HPDE6-E6E7 (cell line): ENCODE results near the gene HYAL2.
A peak's percentile ranks its signal among the peaks of the same experiment; 100 is the strongest.
"Not testable (repeated sequence)": the region's sequence is repeated elsewhere in the genome, so short reads cannot be mapped to it uniquely, and the experiment has no call there.

Experiments
- DNase-seq: peaks from one replicate; pipeline ENCODE4 v3.0.0; 2011; ENCODE audit warnings: missing footprints; ENCODE audit errors: extremely low spot score

HYAL2 gene

GRCh38 chr3:50292159-50293078 is 30.1 kb downstream of the HYAL2 start, which contains the start of gene IFRD2:
IFRD2 (minus strand) TSS chr3:50292429; CDS start chr3:50292274, 155 bp downstream.
- peak; percentile 65 for DNase-seq

DNA sequence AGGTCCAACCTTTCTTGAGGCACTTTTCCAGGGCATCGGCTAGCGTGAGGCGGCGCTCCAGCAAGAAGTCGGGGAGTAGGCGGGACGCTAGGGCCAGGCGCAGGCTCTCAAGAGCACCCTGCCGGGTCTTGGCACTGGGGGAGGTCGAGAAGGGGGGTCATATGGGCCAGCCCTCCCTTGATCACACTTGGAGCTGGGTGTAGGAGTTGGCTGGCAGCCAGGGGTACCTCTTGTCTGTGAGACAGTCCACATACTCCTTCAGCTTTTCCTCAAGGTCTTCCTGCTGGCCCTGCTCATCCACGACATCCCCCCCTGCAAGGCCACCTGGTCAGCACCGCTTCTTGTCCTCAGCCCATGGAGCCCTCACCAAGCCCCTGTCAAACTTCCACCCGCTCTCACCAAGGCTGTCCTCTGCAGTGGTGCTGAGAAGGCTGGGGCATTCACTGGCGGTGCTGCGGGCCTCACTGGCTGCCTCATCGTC is 32.3 kb downstream of the HYAL2 start:
- no peak for DNase-seq

GRCh38 chr3:50289130-50289529 is 33.4 kb downstream of the HYAL2 start:
- no peak for DNase-seq

DNA sequence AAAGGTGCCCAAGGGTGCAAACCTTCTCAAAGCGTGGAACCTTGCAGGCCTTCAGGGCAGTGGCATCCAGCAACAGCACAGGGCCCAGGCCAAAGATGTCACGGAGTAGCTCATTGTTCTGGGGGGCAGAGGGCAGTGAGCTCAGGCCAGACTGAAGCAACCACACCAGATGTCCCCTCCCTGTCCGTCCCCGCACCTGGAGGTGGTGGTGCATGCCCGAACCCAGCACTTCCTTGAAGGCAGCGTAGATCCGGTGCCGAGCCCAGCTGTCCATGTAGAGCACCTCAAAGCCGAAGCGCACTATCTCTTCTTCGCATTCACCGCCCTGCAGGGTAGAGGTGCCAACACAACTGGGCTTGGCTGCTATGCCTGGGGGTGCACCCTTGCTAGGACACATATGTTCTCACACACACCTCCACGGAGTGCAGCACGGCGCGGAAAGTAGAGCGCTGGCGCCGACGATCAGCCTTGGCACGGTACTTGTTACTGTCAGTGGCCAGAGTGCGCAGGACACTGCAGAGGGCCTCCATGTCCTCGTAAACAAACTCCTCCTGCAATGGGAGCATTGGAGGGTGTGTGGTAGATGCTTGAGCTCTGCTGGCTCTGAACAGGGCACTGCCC is 34.0 kb downstream of the HYAL2 start:
- DNase-seq, result no peak

GRCh38 chr3:50287262-50287661 is 35.3 kb downstream of the HYAL2 start:
- DNase-seq, result no peak

DNA sequence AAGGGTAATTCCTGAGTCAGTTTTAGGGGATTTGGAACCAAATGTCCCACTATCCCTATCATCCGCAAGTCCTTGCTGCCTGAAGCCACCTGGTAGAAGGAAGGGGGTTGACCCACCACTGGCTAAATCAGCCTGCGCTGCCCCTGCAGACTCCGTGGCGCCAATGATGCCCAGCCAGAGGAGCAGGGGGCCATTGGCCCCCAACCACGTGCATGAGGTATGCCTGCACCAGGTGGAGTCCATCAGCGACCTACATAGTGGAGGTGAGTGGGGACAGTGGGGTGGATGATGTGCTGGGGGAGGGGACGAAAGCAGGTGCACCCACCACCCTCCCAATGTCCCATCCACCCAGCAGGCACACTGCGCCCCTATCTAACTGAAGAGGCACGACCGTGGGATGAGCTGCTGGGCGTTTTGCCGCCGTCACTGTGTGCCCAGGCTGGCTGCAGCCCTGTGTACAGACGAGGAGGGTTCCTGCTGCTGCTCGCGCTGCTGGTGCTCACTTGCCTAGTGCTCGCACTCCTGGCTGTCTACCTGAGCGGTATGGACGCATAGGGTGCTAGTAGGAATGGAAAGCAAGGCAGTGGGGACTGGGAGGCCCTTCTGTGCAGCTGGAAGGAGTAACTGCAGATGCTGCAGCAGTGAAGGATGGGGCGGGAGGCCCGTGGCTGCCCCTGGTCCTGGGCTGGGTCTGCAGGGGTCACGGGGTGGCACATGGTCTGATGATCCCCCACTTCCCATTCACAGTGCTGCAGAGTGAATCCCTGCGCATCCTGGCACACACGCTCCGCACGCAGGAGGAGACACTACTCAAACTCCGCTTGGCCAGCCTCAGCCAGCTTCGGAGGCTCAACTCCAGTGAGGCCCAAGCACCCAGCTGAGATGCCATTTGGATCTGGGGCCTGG is 36.0 kb downstream of the HYAL2 start:
- DNase-seq, result no peak

GRCh38 chr3:50284121-50284520 is 38.4 kb downstream of the HYAL2 start:
- not testable (repeated sequence) for DNase-seq

GRCh38 chr3:50279255-50280016 is 43.1 kb downstream of the HYAL2 start:
- DNase-seq, result no peak

GRCh38 chr3:50278880-50279224 is 43.7 kb downstream of the HYAL2 start, which contains the start of gene LSMEM2:
LSMEM2 (plus strand) TSS chr3:50279087; CDS start chr3:50279114, 27 bp downstream.
- DNase-seq, result no peak

DNA sequence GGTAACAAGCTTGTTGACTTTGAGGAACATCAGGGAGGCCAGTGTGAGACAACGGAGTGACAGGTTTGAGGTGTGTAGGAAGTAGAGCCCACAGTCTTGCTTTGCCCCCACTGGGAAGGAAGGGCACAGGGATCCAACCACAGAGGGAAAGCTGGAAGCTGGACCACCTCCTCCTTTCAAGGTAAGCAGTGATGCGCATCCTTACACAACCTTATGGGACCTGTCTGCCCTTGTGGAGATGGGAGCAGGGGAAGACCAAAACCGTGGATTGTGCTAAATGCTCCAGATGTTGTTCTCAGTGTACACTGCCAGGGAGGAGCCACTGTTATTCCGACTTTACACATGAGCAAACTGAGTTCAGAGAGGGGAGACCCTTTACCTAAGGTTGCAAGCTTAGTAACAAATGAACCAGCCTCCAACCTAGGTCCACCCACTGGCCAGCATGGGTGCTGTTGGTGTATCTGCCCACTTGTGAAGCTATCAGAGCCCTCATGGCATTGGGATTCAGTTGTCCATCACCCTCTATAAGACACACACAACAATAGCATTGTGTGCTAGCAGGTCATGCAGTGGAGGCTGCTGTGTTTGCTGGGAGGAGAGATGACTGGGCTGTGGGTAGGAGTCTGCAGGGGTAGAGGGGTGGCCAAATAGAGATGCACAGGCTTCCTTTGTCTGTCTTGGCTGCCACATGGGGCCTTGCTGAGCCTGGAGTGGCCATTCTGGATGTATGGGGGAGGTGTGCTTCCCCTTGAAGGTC is 44.2 kb downstream of the HYAL2 start:
- DNase-seq, result no peak

DNA sequence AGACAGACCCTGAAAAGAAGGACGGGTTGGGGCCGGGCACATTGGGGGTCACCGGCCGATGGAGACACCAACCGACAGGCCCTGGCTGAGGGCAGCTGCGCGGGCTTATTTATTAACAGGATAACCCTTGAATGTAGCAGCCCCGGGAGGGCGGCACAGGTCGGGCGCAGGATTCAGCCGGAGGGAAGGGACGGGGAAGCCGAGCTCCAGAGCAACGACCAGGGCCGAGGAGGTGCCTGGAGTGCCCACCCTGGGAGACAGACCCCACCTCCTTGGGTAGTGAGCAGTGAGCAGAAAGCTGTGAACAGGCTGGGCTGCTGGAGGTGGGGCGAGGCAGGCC is 45.8 kb downstream of the HYAL2 start:
- DNase-seq, result no peak

GRCh38 chr3:50275996-50276761 is 46.4 kb downstream of the HYAL2 start:
- DNase-seq, result no peak

GRCh38 chr3:50275141-50275995 is 47.2 kb downstream of the HYAL2 start:
- DNase-seq, result no peak

- DNase-seq, result no peak
Observed at GRCh38 chr3:50274371-50275104, 48.0 kb downstream of the HYAL2 start.

GRCh38 chr3:50273689-50274065 is 48.9 kb downstream of the HYAL2 start:
- DNase-seq, result no peak

DNA sequence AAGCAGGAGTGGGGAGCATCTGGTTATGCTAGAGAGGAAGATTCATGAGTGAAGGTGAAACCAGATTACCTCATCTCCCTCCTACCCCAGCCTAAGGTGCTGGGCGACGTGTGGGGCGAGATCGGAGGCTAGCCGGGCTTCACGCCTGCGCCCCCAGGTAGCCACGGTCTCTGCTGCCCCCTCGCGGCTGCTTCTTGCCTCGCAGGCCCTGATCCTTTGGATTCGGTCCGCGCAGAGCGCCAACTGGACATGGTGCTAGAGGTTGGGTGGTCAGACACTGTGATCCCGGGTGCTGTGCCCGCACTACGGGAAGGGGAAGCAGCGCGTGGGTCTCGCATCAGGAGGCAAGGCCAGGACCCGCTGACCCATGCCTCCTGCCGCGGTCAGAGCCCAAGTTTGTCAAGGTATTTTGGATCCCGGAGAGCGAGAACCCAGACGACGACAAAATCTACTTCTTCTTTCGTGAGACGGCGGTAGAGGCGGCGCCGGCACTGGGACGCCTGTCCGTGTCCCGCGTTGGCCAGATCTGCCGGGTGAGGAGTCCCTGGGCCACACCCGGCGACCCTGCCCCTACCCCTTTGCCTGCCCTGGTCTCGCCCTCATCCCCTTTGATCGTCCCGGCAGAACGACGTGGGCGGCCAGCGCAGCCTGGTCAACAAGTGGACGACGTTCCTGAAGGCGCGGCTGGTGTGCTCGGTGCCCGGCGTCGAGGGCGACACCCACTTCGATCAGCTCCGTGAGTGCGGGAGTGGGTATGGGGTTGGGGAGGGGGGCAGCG is 49.4 kb downstream of the HYAL2 start:
- DNase-seq, result no peak

DNA sequence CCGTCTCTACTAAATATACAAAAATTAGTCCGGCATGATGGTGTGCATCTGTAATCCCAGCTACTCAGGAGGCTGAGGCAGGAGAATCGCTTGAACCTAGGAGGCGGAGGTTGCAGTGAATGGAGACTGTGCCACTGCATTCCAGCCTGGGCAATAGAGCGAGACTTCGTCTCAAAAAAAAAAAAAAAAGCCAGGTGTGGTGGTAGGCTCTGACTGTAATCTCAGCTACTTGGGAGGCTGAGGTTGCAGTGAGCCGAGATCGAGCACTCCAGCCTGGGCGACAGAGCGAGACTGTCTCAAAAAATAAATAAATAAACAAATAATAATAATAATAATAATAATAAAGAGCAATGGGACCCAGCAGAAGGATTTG is 50.0 kb downstream of the HYAL2 start:
- not testable (repeated sequence) for DNase-seq
